ENCODE measurements around the gene DUSP9. TPM values are rescaled to one million over a fixed set of nuclear protein-coding genes. Genes with fewer than 3 reads are reported as not detected.

The DUSP9 gene
- total and polyA plus RNA-seq, 3 donors from 2014 or later = 2.5 to 10.2 (median 6.2) TPM

- TF ChIP-seq CTCF (IDR thresholded peaks at IDR 0.05) (no peak), POLR2A (IDR thresholded peaks at IDR 0.05) (no peak)
- H3K9me3 ChIP-seq = no peaks in the 10 kb centered on the region
- no peaks in the 10 kb centered on the region for H3K4me1 ChIP-seq
- no peak overlapping the region for H3K27ac ChIP-seq
- no peaks in the 10 kb centered on the region for H3K27me3 ChIP-seq
- no peak for DNase-seq
- H3K36me3 ChIP-seq (ENCODE audit: low read depth, missing control alignments) = no peaks in the 10 kb centered on the region
- WGBS, 2 donors = 38% methylated on average over 17 of the region's 46 CpGs; no CpG with 5 or more reads in 1 of the 2 donors
- intact Hi-C loops (cut with DNase I; ENCODE audit: low total_unique reads) = no loop called here
- H3K4me3 ChIP-seq = no peak overlapping the region
These were observed 2.5 kb upstream of the DUSP9 start for GRCh38 chrX:153644356-153645125.

GRCh38 chrX:153645151-153645550, 1.9 kb upstream of the DUSP9 start:
- TF ChIP-seq POLR2A (IDR thresholded peaks at IDR 0.05) (no peak), CTCF (IDR thresholded peaks at IDR 0.05) (no peak)
- intact Hi-C loops (cut with DNase I; ENCODE audit: low total_unique reads) = no loop called here
- no peak for DNase-seq

GRCh38 chrX:153645921-153646488, 998 bp upstream of the DUSP9 start:
- H3K9me3 ChIP-seq = no peaks in the 10 kb centered on the region
- DNase-seq = no peak
- intact Hi-C loops (cut with DNase I; ENCODE audit: low total_unique reads) = no loop called here
- TF ChIP-seq CTCF (IDR thresholded peaks at IDR 0.05) (no peak), POLR2A (IDR thresholded peaks at IDR 0.05) (no peak)
- no peaks in the 10 kb centered on the region for H3K27me3 ChIP-seq
- no peaks in the 10 kb centered on the region for H3K36me3 ChIP-seq (ENCODE audit: low read depth, missing control alignments)
- no peak overlapping the region for H3K4me3 ChIP-seq
- H3K4me1 ChIP-seq = no peaks in the 10 kb centered on the region
- 70 to 85% methylated on average over 10 of the region's 10 CpGs for WGBS, 2 donors
- H3K27ac ChIP-seq = no peak overlapping the region

More at GRCh38 chrX:153645151-153645550, 1.9 kb upstream of the DUSP9 start:
- Histone ChIP-seq H3K4me3 (no peak overlapping the region), H3K36me3 (ENCODE audit: low read depth, missing control alignments) (no peaks in the 10 kb centered on the region), H3K9me3 (no peaks in the 10 kb centered on the region), H3K4me1 (no peaks in the 10 kb centered on the region), H3K27me3 (no peaks in the 10 kb centered on the region), H3K27ac (no peak overlapping the region)
- WGBS, 2 donors = 73 to 86% methylated on average over 1 to 6 of the region's 6 CpGs

GRCh38 chrX:153647461-153648357, 706 bp downstream of the DUSP9 start:
- no peak overlapping the region for H3K27ac ChIP-seq
- no peaks in the 10 kb centered on the region for H3K4me1 ChIP-seq
- no peaks in the 10 kb centered on the region for H3K27me3 ChIP-seq
- H3K9me3 ChIP-seq = no peaks in the 10 kb centered on the region
- H3K4me3 ChIP-seq = no peak overlapping the region
- TF ChIP-seq POLR2A (IDR thresholded peaks at IDR 0.05) (no peak), CTCF (IDR thresholded peaks at IDR 0.05) (no peak)
- WGBS, 2 donors = 59% methylated on average over 32 of the region's 85 CpGs; no CpG with 5 or more reads in 1 of the 2 donors
- no peak for DNase-seq
- no peaks in the 10 kb centered on the region for H3K36me3 ChIP-seq (ENCODE audit: low read depth, missing control alignments)
- intact Hi-C loops (cut with DNase I; ENCODE audit: low total_unique reads) = no loop called here

Data from testis (tissue), 3 donors.